GM21786 (cell line): ENCODE results near the gene LAMA3.
A peak's percentile ranks its signal among the peaks of the same experiment; 100 is the strongest.

Experiments used
- ATAC-seq: cut with Tn5 transposase; IDR thresholded peaks from one replicate; pipeline ENCODE4 v1.9.1; 2021; ENCODE audit not compliant: unreplicated experiment

LAMA3 gene

DNA sequence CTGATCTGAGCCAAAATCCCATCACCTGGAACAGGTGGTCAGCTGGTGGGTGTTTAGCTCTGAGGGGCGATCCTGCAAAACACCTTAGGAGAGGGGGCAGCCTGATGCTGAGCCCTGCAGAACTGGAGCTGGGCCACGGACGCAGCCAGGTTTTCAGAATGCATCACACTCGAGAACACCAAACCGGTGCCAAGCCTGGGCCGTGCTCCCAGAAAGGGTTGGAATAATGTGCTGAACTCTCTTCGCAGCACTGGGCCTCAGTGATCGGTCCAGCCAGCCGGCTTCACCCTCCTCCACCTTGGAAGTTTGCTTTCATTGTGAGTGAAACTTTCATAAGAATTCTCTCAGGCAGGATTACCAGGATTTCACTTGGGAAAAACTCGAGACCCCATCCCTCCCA lies 268.8 kb downstream of the LAMA3 start:
- ATAC-seq, result no peak

DNA sequence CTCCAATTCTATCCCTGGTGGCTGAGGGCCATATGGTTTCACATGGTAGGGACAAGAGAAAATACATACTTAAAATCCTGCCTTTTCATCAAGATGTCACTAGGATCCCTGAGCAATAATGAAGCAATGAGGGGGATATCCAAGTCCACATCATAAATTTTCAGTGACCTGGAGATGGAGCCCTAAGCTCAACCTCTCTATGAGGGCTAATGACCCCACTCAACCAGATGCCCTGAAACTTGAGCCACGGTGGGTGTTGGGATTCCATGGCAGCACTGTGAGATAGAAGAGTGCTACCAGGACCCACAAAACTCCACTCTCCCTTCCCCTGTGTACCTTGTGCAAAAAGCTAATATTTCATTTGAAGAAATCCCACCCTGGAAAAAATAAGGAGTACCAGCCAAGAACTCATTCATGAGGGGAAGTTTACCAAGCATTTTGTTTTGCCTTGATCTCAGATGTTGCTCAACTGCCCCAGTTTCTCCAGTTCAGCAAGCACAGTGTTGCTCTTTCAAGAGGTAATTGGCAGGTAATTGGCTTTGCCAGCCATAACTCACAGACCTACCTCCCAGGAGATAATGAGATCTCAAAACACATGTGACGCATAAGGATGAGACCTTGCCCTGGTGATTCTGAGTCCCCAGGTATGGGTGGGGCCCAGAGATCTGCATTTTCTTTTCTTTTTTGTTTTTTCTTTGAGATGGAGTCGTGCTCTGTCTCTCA lies 274.4 kb downstream of the LAMA3 start:
- no peak for ATAC-seq

DNA sequence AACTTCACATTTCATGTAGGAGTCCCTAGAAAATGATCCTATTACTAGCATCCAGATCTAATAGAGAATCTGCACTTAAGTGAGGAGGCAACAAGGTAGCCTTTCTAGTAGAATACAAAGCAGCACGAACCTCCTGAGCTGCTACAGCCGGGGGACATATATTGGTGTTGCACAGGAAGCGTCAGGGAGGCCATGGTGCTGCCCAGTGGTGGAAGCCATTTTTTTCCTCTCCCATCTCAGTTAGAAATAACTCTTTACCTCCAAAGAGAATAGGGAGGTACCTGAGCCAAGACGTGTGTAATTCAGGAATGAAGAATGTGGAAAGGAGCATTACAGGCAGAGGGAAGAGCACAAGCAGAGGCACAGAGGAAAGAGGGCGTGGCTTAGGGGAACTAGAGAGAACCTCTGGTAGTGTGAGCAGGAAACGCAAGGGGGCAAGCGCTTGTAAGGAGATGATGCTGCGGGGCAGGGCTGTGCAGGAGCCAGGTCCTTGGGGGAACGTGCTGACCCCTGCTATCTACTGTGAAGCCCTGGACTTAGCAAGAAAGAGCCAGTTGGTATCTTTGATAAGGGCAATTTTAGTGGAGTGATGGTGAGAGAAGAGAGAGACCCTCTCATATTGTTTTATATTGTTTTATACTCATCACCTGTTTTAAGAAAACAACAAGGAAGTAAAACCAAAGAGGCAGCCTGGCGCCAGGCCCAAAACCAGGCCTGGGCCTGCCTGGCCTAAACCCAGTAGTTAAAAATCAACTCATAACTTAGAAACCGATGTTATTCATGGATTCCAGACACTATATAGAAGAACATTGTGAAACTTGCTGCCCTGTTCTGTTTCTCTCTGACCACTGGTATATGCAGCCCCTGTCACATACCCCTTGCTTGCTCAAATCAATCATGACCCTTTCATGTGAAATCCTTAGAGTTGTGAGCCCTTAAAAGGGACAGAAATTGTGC lies 275.3 kb downstream of the LAMA3 start:
- ATAC-seq, result no peak

DNA sequence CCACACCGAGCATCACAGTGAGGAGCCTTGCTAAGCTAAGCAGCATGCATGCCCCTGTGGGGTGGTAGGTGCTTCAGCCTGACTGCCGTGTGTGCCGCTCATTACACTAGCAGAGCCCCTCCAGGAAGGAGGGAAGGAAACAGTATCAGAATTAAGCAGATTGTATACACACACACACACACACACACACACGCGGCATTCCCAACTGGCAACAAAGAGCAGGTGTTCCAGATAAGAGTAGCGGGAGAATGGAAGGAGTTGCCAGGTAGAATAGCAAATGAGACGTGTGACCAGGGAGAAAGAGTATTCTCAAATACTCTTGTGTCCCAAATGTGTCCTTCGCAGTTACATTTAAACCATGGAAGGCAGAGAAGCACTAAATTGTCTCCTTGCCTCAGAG lies 277.7 kb downstream of the LAMA3 start:
- no peak for ATAC-seq

DNA sequence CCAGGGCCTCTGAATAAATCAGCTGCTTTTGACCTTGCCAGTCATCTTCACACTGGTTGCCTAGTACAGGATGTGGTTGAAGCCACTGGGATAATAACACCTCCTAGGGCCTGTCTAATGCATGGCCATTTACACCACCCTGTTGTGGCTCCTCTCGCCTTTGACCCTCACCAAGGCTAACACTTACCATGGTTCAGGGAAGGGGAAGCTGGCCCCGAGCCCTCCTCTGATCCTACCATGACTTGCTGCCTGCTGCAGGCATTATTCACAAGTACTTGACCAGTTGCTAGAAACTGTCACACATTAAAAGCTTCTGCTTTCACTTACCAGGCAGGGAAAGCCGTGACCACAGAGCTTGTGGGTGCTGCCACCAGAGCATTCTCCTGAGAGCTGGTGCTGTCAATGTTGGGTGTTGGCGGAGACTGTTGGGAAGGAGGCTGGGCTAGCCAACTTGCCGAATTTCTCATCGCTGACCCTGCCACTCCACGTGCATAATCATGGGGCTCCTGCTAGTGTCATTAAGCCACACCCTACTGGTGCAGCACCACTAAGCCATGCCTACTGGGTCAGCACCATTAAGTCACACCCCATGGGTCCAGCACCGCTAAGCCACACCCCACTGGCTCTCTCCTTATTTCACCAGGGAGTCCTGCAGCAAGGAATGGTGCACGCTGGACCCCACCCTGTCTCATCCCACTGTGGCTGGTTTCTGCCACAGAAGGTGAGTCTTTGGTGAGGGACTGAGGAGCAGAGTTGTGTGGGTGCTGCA lies 278.3 kb downstream of the LAMA3 start:
- ATAC-seq, result peak; percentile 71

DNA sequence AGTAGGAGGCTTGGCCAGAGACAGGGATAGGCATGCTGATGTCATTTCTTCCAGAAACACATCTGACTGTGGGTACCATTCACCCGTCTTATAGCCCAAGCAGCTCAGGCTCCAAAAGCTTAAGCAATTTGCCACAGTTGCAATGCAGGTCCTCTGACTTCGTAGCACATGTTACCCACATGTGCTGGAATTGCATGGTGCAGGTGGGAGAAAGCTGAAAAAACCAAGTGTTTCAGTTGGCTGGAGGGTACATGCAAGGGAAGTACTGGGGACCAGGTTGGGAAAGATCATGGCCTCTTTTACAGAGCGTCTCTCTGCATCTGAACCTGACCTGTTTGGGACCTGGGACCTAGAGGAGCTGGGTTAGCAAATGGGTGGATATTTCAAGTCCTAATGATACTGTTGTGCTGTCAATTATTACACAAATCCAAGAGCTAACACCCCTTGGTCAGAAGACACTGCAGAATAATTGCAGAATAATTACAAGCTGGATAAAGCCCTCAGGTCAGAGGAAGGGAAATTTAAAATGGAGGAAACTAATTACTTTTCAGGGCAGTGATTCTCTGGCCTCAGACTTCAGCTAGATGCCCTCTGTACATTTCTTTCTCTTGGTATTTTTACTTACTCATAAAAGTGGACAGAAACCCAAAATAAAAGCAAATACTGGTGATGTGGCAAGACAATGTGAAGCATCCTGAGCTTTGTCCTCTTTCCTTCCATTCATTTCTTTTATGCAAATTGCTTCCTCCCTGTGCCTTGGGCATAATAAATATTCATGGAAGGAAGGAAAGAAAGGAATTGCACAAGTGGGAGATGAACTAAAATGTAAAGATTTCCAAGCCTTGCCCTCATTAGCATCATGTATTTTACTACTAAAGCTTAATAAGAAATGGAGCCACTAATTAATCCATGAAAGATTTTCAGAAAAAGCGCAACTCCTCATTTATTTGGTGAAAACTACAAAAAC lies 279.7 kb downstream of the LAMA3 start:
- ATAC-seq, result no peak

DNA sequence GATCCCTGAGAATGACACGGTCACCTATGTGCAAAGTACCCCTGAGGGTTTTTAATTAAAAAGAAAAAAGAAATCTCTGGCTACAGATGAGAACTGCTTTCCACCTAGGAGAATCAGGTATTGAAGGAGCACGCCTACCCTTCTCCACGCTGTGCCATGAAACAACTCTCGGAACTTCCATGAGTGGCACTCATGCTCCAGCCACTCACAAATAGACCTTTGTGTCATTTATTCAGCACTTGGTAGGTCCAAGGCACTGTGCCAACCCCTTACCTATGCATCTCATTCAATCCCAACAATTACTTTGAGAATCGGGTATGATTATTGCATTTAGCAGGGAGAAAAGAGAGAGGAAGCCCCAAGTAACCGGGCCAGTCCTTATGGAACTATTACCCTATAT lies 280.4 kb downstream of the LAMA3 start:
- ATAC-seq, result no peak

DNA sequence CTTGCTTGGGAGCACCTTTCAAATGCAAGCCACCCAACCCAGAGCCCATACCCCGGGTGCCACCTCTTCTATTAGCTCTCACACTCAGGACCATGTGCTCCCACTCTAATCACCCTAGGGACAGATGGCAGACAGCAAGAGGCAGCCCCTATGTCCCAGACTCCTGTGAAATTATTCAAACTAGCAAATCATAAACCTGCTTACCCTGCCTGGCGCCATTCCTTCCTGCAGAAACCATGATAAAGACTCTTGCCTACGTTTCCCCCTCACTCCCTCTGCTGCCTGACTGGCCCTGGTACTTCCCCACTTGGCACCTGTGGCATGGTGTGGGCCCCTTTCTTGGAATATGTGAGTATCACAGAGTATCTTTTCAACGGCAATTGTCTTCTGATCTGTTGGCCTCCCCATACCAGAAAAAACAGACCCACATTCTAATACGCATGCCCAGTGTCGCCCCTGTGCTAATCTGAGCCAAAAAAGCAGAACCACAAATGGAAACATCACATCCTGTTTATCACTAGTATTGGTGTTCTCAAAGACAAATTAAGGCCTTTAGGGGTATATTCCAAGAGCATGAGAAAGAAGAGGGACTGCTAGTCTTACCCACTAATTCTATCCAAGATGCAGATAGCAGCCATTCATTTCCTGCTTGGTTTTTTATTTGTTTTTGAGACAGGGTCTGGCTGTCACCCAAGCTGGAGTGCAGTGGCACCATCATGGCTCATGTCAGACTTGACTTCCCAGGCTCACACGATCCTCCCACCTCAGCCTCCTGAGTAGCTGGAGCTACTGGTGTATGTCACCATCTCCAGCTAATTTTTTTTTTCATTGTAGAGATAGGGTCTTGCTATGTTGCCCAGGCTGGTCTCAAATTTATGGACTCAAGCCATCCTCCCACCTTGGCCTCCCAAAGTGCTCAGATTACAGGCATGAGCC lies 281.2 kb downstream of the LAMA3 start:
- ATAC-seq, result no peak

DNA sequence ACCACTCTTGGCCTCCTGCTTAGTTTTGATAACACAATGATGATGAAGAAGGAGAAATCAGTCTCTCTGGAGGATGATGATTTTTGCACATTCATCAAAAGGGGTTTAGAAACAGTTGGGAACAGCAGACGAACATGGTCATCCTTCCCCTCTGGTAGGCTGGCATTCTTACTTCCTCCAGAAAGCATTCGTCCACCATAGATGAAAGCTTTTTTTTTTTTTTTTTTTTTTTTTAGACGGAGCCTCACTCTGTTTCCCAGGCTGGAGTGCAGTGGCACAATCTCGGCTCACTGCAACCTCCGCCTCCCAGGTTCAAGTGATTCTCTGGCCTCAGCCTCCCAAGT lies 281.8 kb downstream of the LAMA3 start:
- no peak for ATAC-seq

DNA sequence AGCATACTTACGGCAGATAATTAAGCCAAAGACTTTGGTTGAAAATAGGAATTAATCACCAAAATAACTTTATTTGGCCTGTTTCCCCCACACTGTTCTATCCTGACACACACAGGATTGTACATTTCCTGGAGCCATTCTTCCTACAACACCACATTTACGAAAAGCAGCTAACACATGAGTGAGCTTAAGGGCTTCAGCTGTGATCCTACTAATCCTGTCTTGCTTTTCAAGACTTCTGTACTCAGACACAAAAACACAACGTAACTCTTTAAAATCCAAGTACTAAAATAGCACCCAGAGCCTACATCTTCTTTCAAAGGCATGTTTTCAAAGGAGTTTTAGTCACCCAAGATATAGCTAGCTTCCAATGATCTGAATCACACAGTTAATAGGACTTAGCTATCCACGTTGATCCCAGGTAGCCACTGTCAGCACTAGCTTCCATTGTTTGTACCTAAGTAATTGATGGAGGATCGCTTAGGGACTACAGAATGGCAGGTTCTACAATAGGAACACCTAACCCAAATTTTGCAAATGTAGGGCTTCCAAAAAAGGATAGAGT lies 282.5 kb downstream of the LAMA3 start:
- ATAC-seq, result no peak

DNA sequence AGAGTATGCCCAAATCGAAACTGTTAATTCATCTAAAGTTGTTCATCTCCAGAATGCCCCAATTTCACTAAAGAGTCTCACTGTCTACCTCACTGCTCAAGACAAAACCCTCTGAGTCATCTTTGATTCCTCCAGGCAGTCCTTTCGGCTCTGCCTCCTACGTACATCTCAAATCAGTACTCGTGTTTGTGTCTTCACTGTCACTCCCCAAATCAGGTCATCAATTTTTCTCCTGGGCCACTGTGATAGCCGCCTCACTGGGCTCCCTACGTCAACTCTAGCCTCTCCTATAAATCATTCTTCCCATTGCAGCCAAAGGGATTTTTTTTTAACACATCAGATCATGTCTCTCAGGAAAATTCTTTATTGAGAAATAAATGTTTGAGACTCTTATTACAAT lies 283.2 kb downstream of the LAMA3 start:
- no peak for ATAC-seq

DNA sequence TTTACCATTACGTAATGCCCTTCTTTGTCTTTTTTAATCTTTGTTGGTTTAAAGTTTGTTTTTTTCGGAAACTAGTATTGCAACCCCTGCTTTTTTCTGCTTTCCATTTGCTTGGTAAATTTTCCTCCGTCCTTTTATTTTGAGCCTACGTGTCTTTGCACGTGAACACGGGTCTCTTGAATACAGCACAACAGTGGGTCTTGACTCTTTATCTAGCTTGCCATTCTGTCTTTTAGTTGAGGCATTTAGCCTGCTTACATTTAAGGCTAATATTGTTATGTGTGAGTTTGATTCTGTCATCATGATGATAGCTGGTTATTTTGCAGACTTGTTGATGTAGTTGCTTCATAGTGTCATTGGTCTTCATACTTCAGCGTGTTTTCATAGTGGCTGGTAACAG lies 287.9 kb downstream of the LAMA3 start:
- ATAC-seq, result no peak

DNA sequence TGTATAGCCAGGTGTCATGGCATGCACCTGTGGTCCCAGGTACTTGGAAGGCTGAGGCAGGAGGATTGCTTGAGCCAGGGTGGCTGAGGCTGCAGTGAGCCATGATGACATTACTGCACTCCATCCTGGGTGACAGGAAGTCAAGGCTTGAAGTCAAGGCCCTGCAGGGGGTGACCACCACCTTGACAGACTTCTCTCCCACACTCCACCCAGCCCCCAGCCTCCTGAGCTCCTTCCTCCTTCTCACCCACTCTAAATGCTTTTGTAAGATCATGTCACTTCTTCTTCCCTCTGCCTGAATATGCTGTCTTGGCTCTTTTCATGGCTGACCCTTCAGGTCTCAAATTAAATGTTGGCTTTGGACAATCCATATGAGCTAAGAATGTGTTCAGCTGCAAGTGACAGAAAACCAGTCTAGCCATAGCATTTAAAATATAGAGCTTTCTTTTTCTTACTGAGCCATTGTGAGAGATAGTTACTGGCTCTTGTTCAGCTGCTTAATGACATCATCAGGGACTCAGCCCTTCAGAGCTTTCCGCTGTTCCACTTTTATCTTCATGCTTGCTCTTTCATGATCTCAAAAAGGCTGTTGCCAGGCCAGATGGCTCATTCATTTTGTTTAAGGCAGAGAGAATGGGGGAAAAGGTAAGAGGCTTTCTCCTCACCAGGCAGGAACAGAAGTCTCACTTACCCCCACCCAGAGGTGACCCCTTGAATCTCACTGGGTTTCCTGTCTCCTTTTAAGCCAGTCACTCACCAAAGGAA lies 288.6 kb downstream of the LAMA3 start:
- ATAC-seq, result no peak

DNA sequence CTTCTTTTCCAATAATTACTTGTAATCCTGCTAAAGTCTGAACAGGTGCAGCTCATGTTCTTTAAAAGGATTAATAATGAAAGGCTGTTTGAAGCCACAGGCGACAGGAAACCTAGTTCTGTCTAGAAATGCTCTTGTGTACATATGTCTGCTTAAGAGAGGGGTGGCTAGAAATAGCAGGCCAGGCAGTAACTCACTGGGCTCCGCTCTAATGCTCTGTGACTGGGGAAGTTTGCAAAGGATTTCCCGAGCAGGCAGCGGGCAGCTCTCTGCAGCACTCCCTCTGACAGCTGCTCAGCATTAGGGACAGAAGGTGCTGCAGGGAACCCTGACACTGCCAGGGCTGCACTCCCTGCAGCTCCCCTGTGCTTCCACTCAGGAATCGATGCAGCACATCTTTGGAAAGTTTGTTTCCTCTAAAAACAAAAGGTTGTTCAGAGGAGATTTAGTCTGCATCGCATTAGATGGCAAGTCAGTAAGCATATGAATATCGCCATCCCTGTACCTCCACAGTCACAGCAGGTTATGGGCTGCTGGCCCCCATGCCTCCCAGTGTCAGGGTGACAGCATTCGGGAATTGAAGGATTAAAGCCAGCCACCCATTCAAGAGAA lies 292.2 kb downstream of the LAMA3 start:
- peak; percentile 95 for ATAC-seq

DNA sequence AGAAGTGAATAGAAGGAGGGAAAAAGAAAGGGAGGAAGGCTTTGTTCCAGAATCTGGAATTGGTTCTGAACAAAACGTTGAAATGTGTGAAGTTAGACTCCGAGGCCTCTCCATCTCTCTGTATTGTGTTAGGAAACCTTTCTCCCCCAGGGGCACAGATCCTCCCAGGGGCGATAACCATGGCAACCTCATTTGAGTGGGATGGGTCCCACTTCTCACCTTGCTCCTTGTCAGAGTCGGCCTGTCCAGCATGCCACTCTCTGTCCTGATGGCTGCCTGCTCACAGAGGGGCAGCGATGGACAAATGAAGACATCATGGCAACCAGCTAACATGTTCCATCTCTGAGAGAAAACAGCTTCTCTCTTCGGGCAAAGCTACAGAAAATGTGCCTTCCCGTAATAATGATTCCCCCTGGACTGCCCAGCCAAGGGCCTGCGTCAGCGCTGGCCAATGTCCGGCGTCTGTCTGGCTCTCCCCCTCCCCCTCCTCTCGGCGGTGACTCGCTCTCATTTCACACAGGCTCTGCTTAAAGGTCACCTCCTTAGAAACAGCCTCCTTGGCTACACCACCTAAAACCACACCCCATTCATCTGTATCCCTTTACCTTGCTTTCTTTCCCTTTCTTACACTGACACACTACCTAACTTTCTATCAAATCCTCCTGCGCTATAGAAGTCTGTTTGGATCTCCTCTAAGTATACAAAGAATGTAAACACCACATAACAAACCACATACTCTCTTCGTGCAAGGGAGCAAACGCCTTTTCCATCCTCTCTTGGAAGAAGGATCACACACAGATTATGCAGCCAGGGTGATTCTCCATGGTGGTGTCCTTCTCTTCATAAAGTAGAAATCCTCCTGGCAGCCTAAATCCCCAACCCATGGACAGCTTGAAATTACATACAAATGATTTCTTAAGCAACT lies 293.2 kb downstream of the LAMA3 start:
- ATAC-seq, result no peak

DNA sequence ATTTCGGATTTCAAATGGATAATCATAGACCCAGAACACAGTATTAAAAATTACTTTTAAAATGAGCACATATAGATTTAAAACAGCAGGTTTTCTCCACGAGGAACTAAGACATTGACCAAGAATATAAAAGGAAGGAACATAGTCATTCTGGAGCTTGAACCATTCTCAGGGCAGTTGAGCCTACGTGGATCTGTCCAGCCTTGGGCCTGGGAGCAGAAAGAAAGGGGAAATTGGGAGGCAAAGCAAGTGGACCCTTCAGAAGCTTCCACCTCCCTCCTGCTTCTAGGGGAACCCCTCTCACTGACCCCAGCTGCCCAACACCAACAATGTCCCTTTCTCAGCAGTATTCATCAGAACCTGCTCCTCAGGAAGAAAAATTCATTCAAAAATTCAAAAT lies 293.9 kb downstream of the LAMA3 start:
- ATAC-seq, result no peak
